ACC112 (cell line): ENCODE results near the gene AK9.

Source experiments
- H2AFZ ChIP-seq: fragments of 200-600 bp; sonication (generic); one replicate; pipeline ENCODE4 v1.6.0; 2017; ENCODE audit warnings: antibody characterized with exemption, low read length; ENCODE audit not compliant: unreplicated experiment
- H3K27ac ChIP-seq: fragments of 200-600 bp; sonication (generic); 2 replicates; pipeline ENCODE4 v1.5.1; 2014; ENCODE audit warnings: low read depth, mild to moderate bottlenecking, antibody characterized with exemption, low read length, moderate library complexity
- H3K27me3 ChIP-seq: fragments of 200-600 bp; sonication (generic); 2 replicates; pipeline ENCODE4 v1.6.1; 2014; ENCODE audit warnings: mild to moderate bottlenecking, antibody characterized with exemption, low read length, moderate library complexity, mixed read lengths; ENCODE audit not compliant: insufficient read depth
- H3K36me3 ChIP-seq: fragments of 200-600 bp; sonication (generic); 2 replicates; pipeline ENCODE4 v1.6.1; 2016; ENCODE audit warnings: mild to moderate bottlenecking, antibody characterized with exemption, low read length, moderate library complexity, mixed read lengths; ENCODE audit not compliant: insufficient read depth
- H3K4me1 ChIP-seq: fragments of 200-600 bp; sonication (generic); one replicate; pipeline ENCODE4 v1.6.1; 2016; ENCODE audit warnings: low read length, mixed read lengths; ENCODE audit not compliant: insufficient read depth, unreplicated experiment, control insufficient read depth
- H3K4me3 ChIP-seq: fragments of 200-600 bp; sonication (generic); 2 replicates; pipeline ENCODE4 v1.5.1; 2014; ENCODE audit warnings: mild to moderate bottlenecking, low read depth, low read length
- H3K79me2 ChIP-seq: fragments of 200-600 bp; sonication (generic); one replicate; pipeline ENCODE4 v1.6.0; 2016; ENCODE audit warnings: low read length; ENCODE audit not compliant: control insufficient read depth, unreplicated experiment, insufficient read depth

Gene AK9

GRCh38 chr6:109503327-109504224, 187.4 kb downstream of the AK9 start:
- no peaks in the 10 kb centered on the region for H3K79me2 ChIP-seq
- H3K4me1 ChIP-seq = no peaks in the 10 kb centered on the region
- H3K27me3 ChIP-seq = no peaks in the 10 kb centered on the region
- no peak overlapping the region for H3K4me3 ChIP-seq
- H3K27ac ChIP-seq = no peak overlapping the region
- no peaks in the 10 kb centered on the region for H3K36me3 ChIP-seq
- no peak overlapping the region for H2AFZ ChIP-seq

- Histone ChIP-seq H3K36me3 (no peaks in the 10 kb centered on the region), H3K27ac (no peak overlapping the region), H2AFZ (no peak overlapping the region), H3K27me3 (no peaks in the 10 kb centered on the region), H3K4me3 (no peak overlapping the region), H3K79me2 (no peaks in the 10 kb centered on the region), H3K4me1 (no peaks in the 10 kb centered on the region)
Observed at GRCh38 chr6:109498936-109499335, 192.1 kb downstream of the AK9 start.

- Histone ChIP-seq H3K27me3 (no peaks in the 10 kb centered on the region), H3K4me1 (no peaks in the 10 kb centered on the region), H3K4me3 (no peak overlapping the region), H3K36me3 (no peaks in the 10 kb centered on the region), H2AFZ (no peak overlapping the region), H3K27ac (no peak overlapping the region), H3K79me2 (no peaks in the 10 kb centered on the region)
Observed at GRCh38 chr6:109498052-109498451, 192.9 kb downstream of the AK9 start.

GRCh38 chr6:109496036-109496772, 194.8 kb downstream of the AK9 start:
- H3K27me3 ChIP-seq = no peaks in the 10 kb centered on the region
- H3K79me2 ChIP-seq = no peaks in the 10 kb centered on the region
- H3K4me3 ChIP-seq = no peak overlapping the region
- no peaks in the 10 kb centered on the region for H3K36me3 ChIP-seq
- H2AFZ ChIP-seq = no peak overlapping the region
- H3K27ac ChIP-seq = no peak overlapping the region
- no peaks in the 10 kb centered on the region for H3K4me1 ChIP-seq

GRCh38 chr6:109493865-109494264, 197.1 kb downstream of the AK9 start:
- H3K79me2 ChIP-seq = no peaks in the 10 kb centered on the region
- H3K27me3 ChIP-seq = no peaks in the 10 kb centered on the region
- no peak overlapping the region for H3K27ac ChIP-seq
- H3K36me3 ChIP-seq = no peaks in the 10 kb centered on the region
- H3K4me3 ChIP-seq = no peak overlapping the region
- H2AFZ ChIP-seq = no peak overlapping the region
- H3K4me1 ChIP-seq = no peaks in the 10 kb centered on the region

GRCh38 chr6:109491207-109491938, 199.6 kb downstream of the AK9 start:
- H3K27ac ChIP-seq = no peak overlapping the region

GRCh38 chr6:109490713-109491112, 200.3 kb downstream of the AK9 start:
- H3K27me3 ChIP-seq = no peaks in the 10 kb centered on the region
- no peak overlapping the region for H2AFZ ChIP-seq
- H3K79me2 ChIP-seq = no peaks in the 10 kb centered on the region
- no peaks in the 10 kb centered on the region for H3K4me1 ChIP-seq
- H3K36me3 ChIP-seq = no peaks in the 10 kb centered on the region
- no peak overlapping the region for H3K4me3 ChIP-seq
- H3K27ac ChIP-seq = no peak overlapping the region

More at GRCh38 chr6:109491207-109491938, 199.6 kb downstream of the AK9 start:
- Histone ChIP-seq H3K36me3 (no peaks in the 10 kb centered on the region), H3K4me1 (no peaks in the 10 kb centered on the region), H2AFZ (no peak overlapping the region), H3K79me2 (no peaks in the 10 kb centered on the region), H3K27me3 (no peaks in the 10 kb centered on the region), H3K4me3 (no peak overlapping the region)

- Histone ChIP-seq H2AFZ (no peak overlapping the region), H3K4me1 (no peaks in the 10 kb centered on the region), H3K79me2 (no peaks in the 10 kb centered on the region)
Observed at GRCh38 chr6:109488001-109488400, 203.0 kb downstream of the AK9 start.

GRCh38 chr6:109486068-109486467, 204.9 kb downstream of the AK9 start:
- Histone ChIP-seq H3K27ac (no peak overlapping the region), H2AFZ (no peak overlapping the region), H3K79me2 (peaks cover 13% of the 10 kb centered on the region), H3K27me3 (no peaks in the 10 kb centered on the region), H3K36me3 (peaks cover 8% of the 10 kb centered on the region; the same call in 1 of the 2 replicates), H3K4me1 (peaks cover 12% of the 10 kb centered on the region), H3K4me3 (no peak overlapping the region)

More at GRCh38 chr6:109488001-109488400, 203.0 kb downstream of the AK9 start:
- Histone ChIP-seq H3K27me3 (no peaks in the 10 kb centered on the region), H3K4me3 (no peak overlapping the region), H3K36me3 (no peaks in the 10 kb centered on the region), H3K27ac (no peak overlapping the region)

- Histone ChIP-seq H3K4me3 (no peak overlapping the region), H3K79me2 (peaks cover 19% of the 10 kb centered on the region), H3K27me3 (no peaks in the 10 kb centered on the region), H2AFZ (no peak overlapping the region), H3K4me1 (peaks cover 18% of the 10 kb centered on the region), H3K27ac (no peak overlapping the region), H3K36me3 (peaks cover 14% of the 10 kb centered on the region)
Observed at GRCh38 chr6:109485266-109485935, 205.6 kb downstream of the AK9 start.
